Posterior cingulate gyrus (tissue), 11 donors: ENCODE measurements around the gene WFS1.

Experiments
- DNase-seq, 10 donors: peaks; one replicate each; pipeline versions ENCODE4 v3.0.0 to v3.0.0-alpha.2; 2020 to 2021; ENCODE audit warnings: mixed read lengths in 3 of 10
- intact Hi-C: fragments of 100-400 bp; cut with DNase I; formaldehyde crosslinking; loops from one replicate; pipeline ENCODE4 v1.15.1; 2023

Gene WFS1

DNA sequence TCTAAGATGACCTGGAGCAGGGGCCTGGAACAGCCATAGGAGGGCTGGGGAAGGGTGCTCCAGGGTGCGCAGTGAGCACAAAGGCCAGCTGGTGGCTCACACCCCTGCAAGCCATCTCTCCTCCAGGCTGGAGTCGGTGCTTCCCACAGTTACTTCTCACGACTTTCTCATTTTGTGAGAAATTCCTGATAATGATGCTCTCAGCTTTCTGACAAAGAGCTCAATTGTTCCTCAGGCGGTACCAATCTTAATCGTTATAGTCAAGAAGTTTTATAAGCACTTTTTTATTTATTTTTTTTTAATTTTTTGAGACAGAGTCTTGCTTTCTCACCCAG lies 11.7 kb upstream of the WFS1 start:
- peak in 3 of 10 donors; percentile 21 to 67 (median 28) for DNase-seq
- intact Hi-C loops, result no loop called here

DNA sequence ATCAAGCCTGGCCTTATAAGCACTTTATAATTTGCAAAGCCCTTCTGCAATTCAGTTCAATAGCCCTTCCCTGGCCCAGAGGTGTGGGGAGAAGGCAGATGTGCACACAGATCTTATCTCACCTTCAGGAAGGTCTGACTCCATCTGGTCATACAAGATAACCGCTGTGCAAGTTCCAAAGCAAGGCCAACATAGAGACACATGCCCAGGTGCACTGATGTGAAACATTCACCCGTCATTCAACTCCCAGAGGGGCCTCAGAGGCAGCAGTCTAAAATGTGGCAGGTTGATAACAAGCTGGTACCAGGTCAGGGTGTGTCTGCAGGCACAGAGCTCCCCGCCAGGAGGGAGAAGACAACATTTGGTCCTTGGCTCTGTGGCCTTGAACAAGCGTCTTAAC lies 10.9 kb upstream of the WFS1 start:
- intact Hi-C loops, result no loop called here
- DNase-seq, result peak in 1 of 10 donors; percentile 8

DNA sequence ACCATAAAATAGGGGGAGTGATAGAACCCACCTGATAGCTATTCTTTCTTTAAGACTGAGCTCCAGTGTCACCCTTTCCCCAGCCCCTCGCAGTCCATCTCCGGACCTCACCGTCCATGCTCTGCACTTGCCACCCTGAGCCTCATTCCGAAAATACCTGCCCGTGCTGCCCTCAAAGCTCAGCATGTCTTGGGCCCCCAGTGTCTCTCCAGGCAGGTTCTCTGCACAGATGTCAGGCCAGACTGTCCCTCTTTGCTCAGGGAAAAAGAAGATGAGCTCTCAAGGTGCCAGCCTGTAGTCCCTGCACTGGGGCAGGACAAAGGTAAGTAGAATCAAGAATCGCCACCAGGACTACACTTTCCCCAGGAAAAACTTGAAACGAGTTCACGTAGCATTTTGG lies 9.8 kb upstream of the WFS1 start:
- intact Hi-C loops, result no loop called here
- DNase-seq, result peak in 2 of 10 donors; percentile 65 to 74

DNA sequence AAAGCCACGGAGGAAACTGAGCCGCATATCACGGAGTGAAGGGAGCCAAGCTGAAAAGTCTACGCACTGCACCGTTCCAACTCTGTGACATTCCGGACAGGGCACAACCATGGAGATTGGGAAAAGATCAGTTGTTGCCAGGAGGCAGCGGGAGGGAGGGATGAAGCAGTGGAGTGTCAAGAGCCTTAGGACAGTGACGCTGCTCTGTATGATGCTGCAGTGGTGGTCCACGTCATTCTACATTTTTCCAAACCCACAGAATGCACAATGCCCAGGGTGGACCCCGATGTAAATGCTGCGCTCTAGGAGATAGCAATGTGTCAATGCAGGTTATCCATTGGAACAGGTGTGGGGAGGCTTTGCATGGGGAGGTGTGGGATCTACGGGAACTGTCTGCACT lies 7.5 kb upstream of the WFS1 start:
- intact Hi-C loops, result no loop called here
- peak in 1 of 10 donors; percentile 28 for DNase-seq

DNA sequence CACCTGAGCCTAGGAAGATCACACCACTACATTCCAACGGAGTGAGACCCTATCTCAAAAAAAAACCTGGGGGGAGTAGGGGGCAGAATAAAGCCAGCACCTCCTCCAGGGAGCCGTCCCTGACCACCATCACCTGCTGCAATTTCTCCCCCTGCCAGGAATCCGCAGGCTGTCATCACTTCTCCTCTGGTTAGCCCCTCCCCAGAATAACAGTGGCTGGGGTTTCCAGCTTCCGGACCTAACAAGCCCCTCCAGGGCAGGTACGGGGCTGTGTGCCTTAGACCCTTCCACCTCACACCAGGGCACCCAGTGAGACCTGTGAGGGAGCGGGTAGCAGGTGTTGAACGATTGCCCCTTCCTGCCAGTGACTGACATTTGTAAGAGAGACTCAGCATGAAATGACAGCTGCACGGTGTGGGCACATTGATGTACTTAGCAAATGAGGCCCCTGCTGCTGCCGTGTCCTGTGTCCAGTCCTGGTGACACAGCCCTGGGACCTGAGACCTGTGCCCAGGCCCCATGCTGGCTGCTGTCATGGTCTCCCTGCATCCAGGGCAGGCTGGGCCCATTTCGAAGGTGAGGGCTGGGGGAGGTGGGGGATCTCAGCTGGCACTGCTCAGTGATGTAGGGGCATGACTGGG lies 6.7 kb upstream of the WFS1 start:
- DNase-seq, result peak in 2 of 10 donors; percentile 51 to 68
- intact Hi-C loops, result no loop called here

DNA sequence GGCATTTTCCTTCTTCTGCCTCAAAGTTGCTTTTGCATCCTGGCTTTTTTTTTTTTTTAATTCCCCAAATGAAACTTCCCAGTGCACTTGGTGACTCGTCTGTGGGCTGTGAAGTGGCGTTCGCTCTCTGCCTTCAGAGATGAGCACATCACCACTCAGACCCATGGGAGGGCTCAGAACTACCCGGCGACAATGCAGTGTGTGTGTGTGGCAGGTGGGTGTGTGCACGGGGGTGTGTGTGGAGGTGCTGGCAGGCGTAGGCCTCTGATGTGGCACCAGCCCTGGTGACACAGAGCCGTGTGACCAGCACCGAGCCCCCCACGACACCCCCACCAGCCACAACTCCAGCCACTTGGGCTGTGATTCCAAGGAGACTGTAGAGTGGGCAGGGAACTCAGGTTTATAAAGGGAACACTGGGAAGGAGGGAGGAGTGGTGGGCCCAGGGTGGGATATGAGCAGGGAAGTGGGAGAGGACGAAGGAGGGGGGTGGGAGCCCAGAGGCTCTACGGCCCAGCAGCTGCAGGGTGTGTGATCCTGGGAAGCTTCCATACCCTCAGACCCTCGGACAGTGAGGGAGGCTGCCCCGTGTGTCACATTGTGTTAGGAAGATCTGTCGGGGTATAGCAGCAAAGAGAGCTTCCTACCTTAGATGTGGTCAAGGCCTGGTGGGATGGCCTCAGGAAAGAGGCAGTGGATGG lies 6.0 kb upstream of the WFS1 start:
- peak in 3 of 10 donors; percentile 45 to 87 (median 86) for DNase-seq
- intact Hi-C loops, result no loop called here

DNA sequence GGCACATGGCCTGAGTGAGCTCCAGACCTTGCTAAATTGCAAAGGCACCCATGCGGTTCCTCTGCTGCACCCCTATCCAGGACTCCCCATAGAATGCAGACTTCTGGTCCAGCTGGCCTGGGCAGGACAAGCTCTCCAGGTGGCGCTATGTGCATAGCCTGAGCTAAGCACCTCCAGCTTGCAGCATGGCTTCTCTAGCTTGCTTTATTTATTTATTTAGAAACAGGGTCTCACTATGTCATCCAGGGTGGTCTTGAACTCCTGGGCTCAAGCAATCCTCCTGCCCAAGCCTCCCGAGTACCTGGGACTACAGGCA lies 5.5 kb upstream of the WFS1 start:
- DNase-seq, result peak in 2 of 10 donors; percentile 83 to 88
- intact Hi-C loops, result no loop called here

DNA sequence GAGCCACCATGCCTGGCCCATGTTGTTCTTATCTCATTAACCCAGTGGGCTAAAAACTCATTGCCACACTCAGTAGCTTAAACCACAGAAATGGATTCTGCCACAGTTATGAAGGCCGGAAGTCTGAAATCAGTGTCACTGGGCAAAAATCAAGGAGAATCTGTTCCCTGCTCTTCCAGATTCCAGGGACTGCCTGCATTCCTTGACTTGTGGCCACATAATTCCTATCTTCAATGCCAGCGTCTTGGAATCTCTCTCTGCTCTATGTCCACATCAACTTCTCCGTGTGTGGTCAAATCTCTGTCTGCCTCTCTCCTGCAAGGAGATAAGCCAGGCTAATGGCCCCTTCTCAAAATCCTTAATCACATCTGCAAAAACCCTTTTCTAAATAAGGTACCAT lies 4.1 kb upstream of the WFS1 start:
- peak in 1 of 10 donors; percentile 0 for DNase-seq
- intact Hi-C loops, result loop anchor here (5.0 kb wide), 1 partner anchor 62 kb away; no protein-coding TSS in a partner anchor

DNA sequence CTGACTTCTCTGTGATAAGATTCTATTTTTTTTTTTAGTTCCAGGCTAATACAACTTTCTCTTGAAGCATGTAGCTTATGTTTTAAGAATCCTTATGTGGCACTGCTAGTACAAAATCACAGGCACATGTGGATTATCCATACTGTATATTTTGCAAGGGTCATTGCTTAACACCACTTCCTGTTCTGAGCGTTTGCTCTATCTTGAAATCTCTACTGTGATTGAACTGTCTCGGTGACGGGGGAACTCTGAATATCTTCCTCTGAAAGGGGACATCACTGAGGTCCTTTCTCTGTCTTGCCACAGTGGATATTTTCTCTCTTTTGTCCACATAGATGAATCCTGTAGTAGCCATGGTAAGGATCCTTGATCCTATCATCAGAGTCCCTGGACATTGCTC lies 2.1 kb upstream of the WFS1 start:
- intact Hi-C loops, result loop anchor here (5.0 kb wide), 1 partner anchor 60 kb away; no protein-coding TSS in a partner anchor
- DNase-seq, result no peak

DNA sequence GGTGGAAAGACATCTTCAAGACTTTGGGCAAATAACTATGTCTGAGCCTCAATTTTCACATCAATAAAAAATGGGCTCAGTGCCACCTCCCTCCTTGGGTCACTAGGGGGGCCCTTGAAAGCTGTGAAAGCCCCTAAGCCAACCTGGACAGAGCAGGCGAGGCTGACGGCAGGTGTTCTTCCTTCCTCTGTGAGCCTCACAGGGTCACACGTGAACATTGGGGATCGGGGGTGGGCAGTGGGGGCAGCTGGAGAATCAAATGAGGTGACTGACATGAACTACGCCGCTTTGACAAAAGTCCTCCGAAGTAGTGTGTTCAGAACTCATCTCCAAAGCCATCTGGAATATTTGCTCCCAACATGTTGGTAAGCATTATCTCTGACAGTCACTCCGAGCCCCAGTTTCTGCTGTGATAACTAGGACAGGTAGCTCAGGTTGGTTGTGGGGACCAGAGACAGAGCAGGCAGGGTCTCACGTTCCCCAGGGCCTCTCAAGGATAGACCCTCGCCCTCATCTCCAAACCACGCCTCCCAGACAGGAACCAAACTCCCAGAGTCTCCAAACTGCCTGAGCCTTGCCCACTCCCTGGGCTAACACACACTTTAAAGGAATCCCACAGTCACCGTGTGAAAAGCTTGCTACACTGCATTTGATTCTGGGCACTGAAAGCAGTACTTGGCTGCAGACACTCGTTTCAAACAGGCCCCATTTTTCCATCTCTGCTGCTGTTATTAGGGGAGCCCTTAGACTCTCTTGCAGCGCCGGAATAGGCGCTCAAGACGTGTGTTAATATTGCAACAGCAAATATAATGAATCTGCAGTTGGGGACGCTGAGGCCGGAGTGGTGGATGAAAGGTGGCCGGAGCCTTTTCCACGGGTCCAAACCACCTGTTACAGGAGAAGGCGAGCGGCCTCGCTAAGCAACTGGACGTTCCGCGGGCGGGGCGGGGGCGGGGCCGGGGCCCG lies 717 bp upstream of the WFS1 start:
- peak in 3 of 10 donors; percentile 4 to 70 (median 59) for DNase-seq
- intact Hi-C loops, result loop anchor here (5.0 kb wide), 1 partner anchor 58 kb away; no protein-coding TSS in a partner anchor

DNA sequence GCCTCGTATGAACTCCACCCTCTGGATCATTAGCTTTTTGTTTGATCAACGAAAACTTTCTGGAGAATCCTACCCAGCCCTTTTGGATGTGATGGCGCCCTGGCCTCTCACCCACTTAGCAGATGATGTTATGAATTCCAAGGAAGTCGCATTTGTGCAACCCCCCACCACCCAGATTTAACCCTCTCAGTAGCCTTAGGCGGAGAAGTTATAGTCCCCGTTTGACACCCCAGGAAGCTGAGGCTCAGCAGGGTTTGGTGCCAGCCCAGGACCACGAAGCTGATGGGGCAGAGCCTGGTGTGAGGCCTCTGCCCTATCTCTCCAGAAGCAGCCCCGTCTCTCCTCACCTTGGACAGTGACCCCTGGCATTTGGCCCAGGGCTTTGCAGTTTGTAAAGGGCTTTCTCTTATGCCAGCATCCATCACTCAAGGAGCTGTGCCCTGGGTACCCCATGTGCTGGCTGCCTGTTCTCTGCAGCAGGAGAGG lies 1.0 kb downstream of the WFS1 start:
- intact Hi-C loops, result no loop called here
- DNase-seq, result peak in 3 of 10 donors; percentile 6 to 73 (median 66)

DNA sequence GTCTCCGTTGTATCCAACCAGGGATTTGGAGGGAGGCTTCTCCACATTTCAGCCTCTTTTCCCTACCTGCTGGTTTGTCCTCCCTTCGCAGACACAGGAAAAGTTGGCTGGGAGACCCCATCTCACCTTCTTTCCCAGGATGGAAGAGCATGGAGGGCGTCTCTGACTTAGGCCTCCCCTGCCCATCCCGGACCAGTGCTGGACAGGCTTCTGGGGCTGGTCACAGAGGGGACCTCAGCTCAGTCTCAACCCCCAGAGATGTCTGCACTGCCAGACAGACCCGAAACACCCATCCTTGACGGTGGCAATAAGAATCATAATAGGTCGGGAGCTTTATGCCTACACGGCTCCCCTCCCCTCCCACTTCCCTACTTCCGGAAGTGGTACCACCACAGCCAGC lies 1.6 kb downstream of the WFS1 start:
- peak in 2 of 10 donors; percentile 49 to 70 for DNase-seq
- intact Hi-C loops, result no loop called here

DNA sequence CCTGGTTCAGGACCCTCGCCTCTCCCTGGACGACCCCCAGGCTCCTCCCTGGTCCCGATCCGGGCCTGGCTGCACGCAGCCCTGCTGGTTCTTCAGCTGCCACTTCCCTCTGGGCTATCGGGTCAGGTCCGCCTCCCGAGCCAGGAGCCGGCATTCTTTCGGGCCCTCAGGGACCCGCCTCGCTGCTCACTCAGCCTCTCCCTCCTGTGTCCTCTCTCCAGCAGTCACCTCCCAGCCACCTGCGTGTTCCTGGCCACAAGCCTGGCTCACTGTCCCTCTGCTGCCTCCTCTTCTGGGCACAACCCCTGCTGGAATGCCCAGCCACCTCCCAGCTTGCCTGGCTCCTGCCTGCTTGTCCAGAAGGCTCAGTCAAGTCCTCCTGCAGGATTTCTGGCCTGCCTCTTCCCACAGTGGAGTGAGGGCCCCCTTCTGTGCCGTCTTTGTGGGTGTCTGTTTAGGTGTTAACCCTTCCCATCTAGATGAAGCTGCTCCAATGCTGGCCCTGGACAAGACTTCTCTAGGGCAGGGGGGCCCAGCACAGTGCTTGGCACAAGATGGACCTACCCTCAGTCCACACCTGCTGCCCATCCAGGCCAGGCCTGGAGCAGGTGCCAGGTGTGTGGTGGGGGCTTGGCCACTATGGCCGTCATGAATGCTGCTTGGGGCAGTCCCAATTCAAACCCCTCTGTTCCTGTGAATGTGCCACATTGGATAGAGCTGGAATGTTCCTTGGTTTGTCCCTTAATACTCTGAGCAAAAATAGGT lies 2.2 kb downstream of the WFS1 start:
- peak in 4 of 10 donors; percentile 18 to 82 (median 66) for DNase-seq
- intact Hi-C loops, result no loop called here

DNA sequence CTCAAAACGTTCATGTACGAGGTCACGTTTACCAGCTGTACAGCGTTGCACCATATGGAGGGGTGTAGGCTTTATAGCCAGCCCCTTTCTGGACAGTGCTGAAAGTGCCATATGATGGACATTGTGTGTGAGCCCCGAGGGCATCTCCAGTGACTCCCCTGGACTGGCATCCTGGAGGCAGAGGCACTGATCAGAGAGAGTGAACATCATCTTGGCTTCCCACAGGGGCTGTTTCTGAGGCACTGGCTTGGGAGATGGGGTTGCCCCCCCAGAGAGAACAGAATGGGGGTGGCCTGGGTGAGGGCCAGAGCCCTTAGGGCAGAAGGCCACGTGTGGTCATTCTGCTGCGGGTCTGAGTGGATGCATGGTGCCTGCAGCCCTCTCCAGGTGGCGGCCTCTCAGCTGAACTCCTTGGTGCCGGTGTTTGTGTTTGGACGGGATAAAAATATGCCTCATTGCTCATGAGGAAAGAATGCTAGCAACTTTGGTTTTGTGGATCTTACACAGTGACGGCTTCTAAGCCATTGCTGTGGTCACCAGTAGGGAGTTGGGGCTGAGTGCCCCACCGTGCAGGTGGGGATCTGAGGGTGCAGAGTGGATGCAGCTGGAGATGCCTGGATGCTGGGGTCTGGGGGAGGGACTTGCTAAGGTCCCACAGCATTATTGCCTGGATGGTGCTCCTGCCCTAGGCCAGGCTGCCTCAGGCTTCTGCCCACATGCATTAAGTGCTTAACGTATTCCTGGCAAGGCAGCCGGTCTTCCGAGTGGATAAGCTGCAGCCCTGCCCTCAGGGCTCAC lies 3.4 kb downstream of the WFS1 start:
- DNase-seq, result peak in 4 of 10 donors; percentile 4 to 73 (median 30)
- intact Hi-C loops, result no loop called here

DNA sequence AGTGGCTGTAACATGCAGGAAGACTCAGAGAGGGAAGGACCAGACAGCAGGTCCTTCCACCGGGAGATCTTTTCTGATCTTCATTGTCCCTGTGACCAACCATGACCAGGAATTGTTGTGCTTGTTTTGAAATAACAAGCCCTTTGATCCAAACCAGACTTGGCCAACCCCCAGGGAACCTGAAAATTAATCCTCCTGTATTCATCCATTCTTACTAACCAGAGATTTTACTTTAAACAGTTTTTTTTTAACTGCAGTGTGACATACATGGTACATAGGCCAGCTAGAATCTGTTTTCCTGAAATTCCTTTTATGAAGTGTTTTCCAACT lies 4.0 kb downstream of the WFS1 start:
- intact Hi-C loops, result no loop called here
- no peak for DNase-seq

DNA sequence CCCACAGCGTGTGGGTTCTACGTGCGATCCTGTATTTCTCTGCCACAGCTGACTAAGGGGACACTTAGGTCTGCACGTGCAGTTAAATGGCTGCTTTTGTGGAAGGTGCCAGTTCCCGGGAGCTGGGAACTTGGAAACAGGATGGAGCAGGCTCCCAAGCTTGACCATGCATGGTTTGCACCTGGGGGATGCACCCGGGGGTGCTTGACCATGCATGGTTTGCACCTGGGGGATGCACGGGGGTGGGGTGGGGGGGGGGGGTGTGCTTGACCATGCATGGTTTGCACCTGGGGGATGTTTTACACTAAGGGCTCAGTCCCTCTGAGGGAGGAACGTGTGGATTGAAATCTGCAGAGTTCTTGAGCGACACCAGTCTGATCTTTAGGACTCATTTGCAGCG lies 5.7 kb downstream of the WFS1 start:
- peak in 1 of 10 donors; percentile 83 for DNase-seq
- intact Hi-C loops, result no loop called here

DNA sequence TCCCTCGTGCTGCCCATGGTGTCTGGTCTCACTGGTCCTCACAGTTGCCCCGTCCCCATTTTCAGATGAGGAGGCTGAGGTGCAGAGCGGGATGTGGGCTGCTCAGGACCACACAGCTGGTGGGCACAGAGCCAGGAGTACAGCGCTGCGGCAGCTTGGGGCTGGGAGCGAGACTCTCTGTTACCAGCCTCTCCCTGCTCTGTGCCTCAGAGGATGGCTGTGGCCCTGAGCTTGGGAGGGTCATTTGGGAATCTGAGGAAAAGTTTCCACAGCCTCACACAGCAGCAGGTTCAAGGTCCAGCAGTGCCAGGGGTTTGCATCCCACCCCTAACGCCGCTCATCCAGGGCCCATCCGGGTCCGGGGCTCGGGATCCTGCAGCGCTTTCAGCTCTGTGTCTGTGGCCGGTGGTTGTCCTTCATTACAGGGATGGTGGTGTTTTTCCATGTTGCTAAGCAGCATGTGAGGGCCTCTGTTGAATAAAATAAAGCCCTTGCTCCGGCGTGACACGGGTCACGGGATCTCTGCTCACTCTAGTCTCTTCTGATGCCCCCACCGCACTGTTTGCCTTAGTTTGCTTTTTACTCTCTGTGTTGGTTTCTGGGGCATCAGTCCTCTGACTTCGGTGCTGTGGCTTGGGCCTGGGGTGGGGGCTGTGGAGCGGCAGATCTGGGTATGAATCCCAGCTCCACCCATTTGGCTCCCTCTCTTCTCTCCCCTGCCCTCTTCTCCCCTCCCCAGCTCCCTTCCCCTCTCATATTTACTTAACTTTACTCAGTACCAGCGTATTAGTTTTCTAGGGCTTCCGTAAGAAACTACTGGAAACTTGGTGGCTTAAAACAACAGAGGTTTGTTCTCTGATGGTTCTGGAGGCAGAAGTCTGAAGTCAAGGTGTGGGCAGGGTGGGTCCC lies 6.5 kb downstream of the WFS1 start:
- DNase-seq, result peak in 1 of 10 donors; percentile 77
- intact Hi-C loops, result no loop called here

DNA sequence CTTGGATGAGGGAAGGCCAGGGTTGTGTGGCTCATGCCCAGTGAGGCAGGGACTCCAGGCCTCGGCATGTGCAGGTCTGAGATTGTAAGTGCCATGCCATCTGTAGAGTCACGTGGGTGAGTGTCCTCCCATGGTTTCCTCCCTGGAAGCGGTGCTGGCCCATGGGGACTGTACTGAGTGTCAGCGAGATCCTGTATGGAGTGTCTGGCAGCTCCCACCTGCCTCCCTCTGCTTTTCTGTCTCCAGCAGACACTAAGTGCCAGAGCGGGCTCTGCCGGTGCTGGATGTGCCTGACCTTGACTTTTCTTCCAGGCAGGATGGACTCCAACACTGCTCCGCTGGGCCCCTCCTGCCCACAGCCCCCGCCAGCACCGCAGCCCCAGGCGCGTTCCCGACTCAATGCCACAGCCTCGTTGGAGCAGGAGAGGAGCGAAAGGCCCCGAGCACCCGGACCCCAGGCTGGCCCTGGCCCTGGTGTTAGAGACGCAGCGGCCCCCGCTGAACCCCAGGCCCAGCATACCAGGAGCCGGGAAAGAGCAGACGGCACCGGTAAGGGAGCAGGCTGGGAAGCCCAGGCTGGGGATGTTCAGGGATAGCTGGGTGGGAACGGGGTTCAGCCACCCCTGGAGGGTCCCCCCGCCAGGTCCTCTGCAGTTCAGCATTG lies 7.6 kb downstream of the WFS1 start:
- intact Hi-C loops, result no loop called here
- DNase-seq, result peak in 1 of 10 donors; percentile 74
